ENCODE measurements around the gene CLEC2L. TPM values are rescaled to one million over a fixed set of nuclear protein-coding genes. Genes with fewer than 3 reads are reported as not detected.

CLEC2L gene
- total RNA-seq, 1 experiment from 2014 or later: not detected

DNA sequence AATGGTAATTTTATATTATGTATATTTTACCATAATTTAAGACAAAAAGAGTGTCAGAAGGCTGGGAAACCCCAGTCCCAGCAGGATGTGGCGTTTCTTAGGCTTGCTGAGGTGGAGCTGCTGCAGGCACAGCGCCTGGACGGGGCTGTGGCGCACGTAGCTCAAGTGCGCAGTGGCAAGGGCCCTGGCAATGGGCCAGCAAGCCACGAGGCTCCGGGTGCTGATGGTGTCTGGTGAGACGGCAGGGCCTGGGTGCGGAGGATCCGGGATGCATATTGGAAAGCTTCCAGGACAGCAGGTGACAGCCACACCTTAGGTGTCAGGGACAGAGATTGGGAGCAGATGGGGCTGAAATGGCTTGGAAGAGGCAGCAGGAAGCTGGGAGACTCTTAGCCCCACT, 37.2 kb downstream of the CLEC2L start:
- no peaks in the 10 kb centered on the region for H3K27me3 ChIP-seq (ENCODE audit: insufficient read depth, low read depth)
- CTCF ChIA-PET: no interaction called here
- intact Hi-C loops (cut with micrococcal nuclease; ENCODE audit: unreplicated experiment): loop anchor here (5.0 kb wide), 1 partner anchor 128 kb away; no protein-coding TSS in a partner anchor

DNA sequence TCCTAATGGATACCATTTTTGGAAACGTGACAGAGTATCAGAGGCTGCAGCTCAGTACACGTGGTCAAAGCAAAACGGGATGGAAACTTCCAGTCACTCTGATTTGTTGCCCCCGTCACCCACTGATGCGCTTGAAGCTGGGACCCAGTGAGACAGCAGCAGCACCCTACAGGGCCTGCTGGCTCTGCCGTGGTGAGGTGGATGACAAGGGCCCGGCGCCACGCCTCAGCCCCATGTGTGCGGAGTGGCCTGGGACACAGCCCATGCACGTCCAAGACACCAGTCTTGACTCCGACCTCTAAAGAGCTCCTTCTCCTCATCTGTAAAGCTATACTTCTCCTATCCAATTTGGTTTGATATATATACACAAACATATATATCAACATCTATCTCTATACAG, 39.0 kb downstream of the CLEC2L start:
- Histone ChIP-seq H3F3A (ENCODE audit: insufficient read depth, low read depth) (no peaks in the 10 kb centered on the region), H3K79me2 (ENCODE audit: low read depth) (no peaks in the 10 kb centered on the region), H3K4me3 (no peak overlapping the region), H3K4me1 (replicated peaks; ENCODE audit: insufficient read depth) (no peaks in the 10 kb centered on the region), H3K27ac (no peak overlapping the region), H3K4me2 (no peak overlapping the region), H3K27me3 (ENCODE audit: insufficient read depth, low read depth) (no peaks in the 10 kb centered on the region), H4K20me1 (ENCODE audit: insufficient read depth) (no peaks in the 10 kb centered on the region), H3K9me3 (ENCODE audit: insufficient read depth, low read depth) (no peaks in the 10 kb centered on the region), H2AFZ (no peak overlapping the region), H3K9me2 (ENCODE audit: insufficient read depth) (no peaks in the 10 kb centered on the region), H3K36me3 (ENCODE audit: low read depth) (no peaks in the 10 kb centered on the region)
- DNase-seq: no peak
- intact Hi-C loops (cut with micrococcal nuclease; ENCODE audit: unreplicated experiment): loop anchor here (5.0 kb wide), 1 partner anchor 130 kb away; no protein-coding TSS in a partner anchor
- TF ChIP-seq, protein P1, sequence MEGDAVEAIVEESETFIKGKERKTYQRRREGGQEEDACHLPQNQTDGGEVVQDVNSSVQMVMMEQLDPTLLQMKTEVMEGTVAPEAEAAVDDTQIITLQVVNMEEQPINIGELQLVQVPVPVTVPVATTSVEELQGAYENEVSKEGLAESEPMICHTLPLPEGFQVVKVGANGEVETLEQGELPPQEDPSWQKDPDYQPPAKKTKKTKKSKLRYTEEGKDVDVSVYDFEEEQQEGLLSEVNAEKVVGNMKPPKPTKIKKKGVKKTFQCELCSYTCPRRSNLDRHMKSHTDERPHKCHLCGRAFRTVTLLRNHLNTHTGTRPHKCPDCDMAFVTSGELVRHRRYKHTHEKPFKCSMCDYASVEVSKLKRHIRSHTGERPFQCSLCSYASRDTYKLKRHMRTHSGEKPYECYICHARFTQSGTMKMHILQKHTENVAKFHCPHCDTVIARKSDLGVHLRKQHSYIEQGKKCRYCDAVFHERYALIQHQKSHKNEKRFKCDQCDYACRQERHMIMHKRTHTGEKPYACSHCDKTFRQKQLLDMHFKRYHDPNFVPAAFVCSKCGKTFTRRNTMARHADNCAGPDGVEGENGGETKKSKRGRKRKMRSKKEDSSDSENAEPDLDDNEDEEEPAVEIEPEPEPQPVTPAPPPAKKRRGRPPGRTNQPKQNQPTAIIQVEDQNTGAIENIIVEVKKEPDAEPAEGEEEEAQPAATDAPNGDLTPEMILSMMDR (conservative IDR thresholded peaks at IDR 0.05): no peak
- TF ChIP-seq EZH2 (IDR thresholded peaks at IDR 0.05; ENCODE audit: low read depth): no peak
- CTCF ChIA-PET: interaction anchor here (0.6 kb wide), 1 partner anchor 62 kb away, joined by 3 read pairs; no protein-coding TSS in a partner anchor
- BruUV-seq (replicated peaks): no TSS peak
- POLR2A ChIA-PET (ENCODE audit: unreplicated experiment): no interaction called here

More for the DNA sequence above, 37.2 kb downstream of the CLEC2L start:
- Histone ChIP-seq H4K20me1 (ENCODE audit: insufficient read depth) (no peaks in the 10 kb centered on the region), H3K27ac (no peak overlapping the region), H3F3A (ENCODE audit: insufficient read depth, low read depth) (no peaks in the 10 kb centered on the region), H3K4me3 (no peak overlapping the region), H3K4me2 (no peak overlapping the region), H3K36me3 (ENCODE audit: low read depth) (no peaks in the 10 kb centered on the region), H3K79me2 (ENCODE audit: low read depth) (no peaks in the 10 kb centered on the region), H2AFZ (no peak overlapping the region), H3K4me1 (replicated peaks; ENCODE audit: insufficient read depth) (no peaks in the 10 kb centered on the region), H3K9me2 (ENCODE audit: insufficient read depth) (no peaks in the 10 kb centered on the region), H3K9me3 (ENCODE audit: insufficient read depth, low read depth) (no peaks in the 10 kb centered on the region)
- no peak for DNase-seq
- TF ChIP-seq EZH2 (IDR thresholded peaks at IDR 0.05; ENCODE audit: low read depth): no peak
- TF ChIP-seq, protein P1 (conservative IDR thresholded peaks at IDR 0.05): no peak
- no TSS peak for BruUV-seq (replicated peaks)
- POLR2A ChIA-PET (ENCODE audit: unreplicated experiment): no interaction called here

DNA sequence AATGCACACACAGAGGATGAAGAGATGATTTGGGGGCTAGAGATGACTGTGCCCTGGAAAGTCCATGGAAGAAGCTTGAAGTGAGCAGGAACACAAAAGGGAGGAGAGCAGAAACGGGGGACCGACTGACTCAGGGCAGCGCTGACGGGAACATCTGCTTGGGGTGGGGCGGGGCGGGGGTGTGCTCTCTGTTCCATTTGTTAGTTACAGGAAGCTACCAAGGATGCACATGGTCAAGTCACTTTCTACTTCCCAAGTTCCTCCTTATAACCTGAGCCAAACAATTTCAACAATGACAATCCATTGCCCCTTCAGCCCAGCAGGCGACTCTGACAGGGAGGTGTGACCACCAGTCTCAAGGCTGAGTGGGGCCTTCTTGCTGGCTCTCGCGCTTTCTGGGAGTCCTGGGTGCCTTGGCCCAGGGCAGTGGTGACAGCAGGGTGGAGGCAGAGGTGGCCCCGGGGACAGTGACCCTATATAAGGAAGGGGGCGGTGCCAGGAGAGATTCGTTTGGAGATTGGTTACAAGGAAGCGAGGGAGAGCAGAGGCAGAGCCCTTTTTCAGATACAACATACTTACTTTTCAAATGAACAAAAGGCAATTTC, 39.6 kb downstream of the CLEC2L start:
- Histone ChIP-seq H3K27ac (no peak overlapping the region), H3K36me3 (ENCODE audit: low read depth) (no peaks in the 10 kb centered on the region), H3K4me3 (no peak overlapping the region), H3K4me1 (replicated peaks; ENCODE audit: insufficient read depth) (no peaks in the 10 kb centered on the region), H4K20me1 (ENCODE audit: insufficient read depth) (no peaks in the 10 kb centered on the region), H3K9me3 (ENCODE audit: insufficient read depth, low read depth) (no peaks in the 10 kb centered on the region), H3K27me3 (ENCODE audit: insufficient read depth, low read depth) (no peaks in the 10 kb centered on the region), H3K9me2 (ENCODE audit: insufficient read depth) (no peaks in the 10 kb centered on the region), H2AFZ (no peak overlapping the region), H3F3A (ENCODE audit: insufficient read depth, low read depth) (no peaks in the 10 kb centered on the region), H3K79me2 (ENCODE audit: low read depth) (no peaks in the 10 kb centered on the region), H3K4me2 (no peak overlapping the region)
- TF ChIP-seq, protein P1 (conservative IDR thresholded peaks at IDR 0.05): no peak
- TF ChIP-seq EZH2 (IDR thresholded peaks at IDR 0.05; ENCODE audit: low read depth): no peak
- no peak for DNase-seq
- no TSS peak for BruUV-seq (replicated peaks)
- CTCF ChIA-PET: interaction anchor here (0.6 kb wide), 1 partner anchor 62 kb away, joined by 3 read pairs; no protein-coding TSS in a partner anchor
- intact Hi-C loops (cut with micrococcal nuclease; ENCODE audit: unreplicated experiment): loop anchor here (5.0 kb wide), 1 partner anchor 131 kb away; no protein-coding TSS in a partner anchor
- POLR2A ChIA-PET (ENCODE audit: unreplicated experiment): no interaction called here

All from PC-9 (cell line).